RWPE2 (cell line): ENCODE measurements around the gene SPATA31D3.

Source experiments
- ATAC-seq: fragments of 200-7000 bp; cut with Tn5 transposase; 3 replicates; pipeline ENCODE4 v1.9.1; 2021; ENCODE audit warnings: low read depth
- DNase-seq: peaks from one replicate; pipeline ENCODE4 v3.0.0-alpha.2; 2020; ENCODE audit warnings: low spot score
- H3K27ac ChIP-seq: fragments of 450-650 bp; 2 replicates; pipeline ENCODE4 v1.5.1; 2017; ENCODE audit warnings: mild to moderate bottlenecking; ENCODE audit not compliant: poor library complexity, severe bottlenecking
- H3K27me3 ChIP-seq: fragments of 250-450 bp; sonication (Bioruptor Pico); 2 replicates; pipeline ENCODE4 v1.5.1; 2021; ENCODE audit warnings: mild to moderate bottlenecking, moderate library complexity; ENCODE audit not compliant: insufficient read depth, poor library complexity, severe bottlenecking
- H3K36me3 ChIP-seq: fragments of 250-450 bp; sonication (Bioruptor Pico); 2 replicates; pipeline ENCODE4 v1.5.1; 2020; ENCODE audit warnings: low read depth, mild to moderate bottlenecking, moderate library complexity
- H3K4me1 ChIP-seq: fragments of 250-450 bp; sonication (Bioruptor Pico); 2 replicates; pipeline ENCODE4 v1.5.1; 2021; ENCODE audit warnings: mild to moderate bottlenecking, moderate library complexity; ENCODE audit not compliant: insufficient read depth, poor library complexity, severe bottlenecking
- H3K4me3 ChIP-seq: fragments of 250-450 bp; sonication (Bioruptor Pico); 2 replicates; pipeline ENCODE4 v1.5.1; 2021; ENCODE audit warnings: mild to moderate bottlenecking, moderate library complexity; ENCODE audit not compliant: severe bottlenecking
- H3K9me3 ChIP-seq: fragments of 250-450 bp; sonication (Bioruptor Pico); 2 replicates; pipeline ENCODE4 v1.5.1; 2021; ENCODE audit warnings: mild to moderate bottlenecking, moderate library complexity; ENCODE audit not compliant: severe bottlenecking
- TF ChIP-seq, protein P1 (sequence below): fragments of 450-650 bp; IDR thresholded peaks from one replicate; pipeline ENCODE4 v1.5.1; 2017; ENCODE audit warnings: mild to moderate bottlenecking, moderate library complexity; ENCODE audit not compliant: poor library complexity, severe bottlenecking

The SPATA31D3 gene

DNA sequence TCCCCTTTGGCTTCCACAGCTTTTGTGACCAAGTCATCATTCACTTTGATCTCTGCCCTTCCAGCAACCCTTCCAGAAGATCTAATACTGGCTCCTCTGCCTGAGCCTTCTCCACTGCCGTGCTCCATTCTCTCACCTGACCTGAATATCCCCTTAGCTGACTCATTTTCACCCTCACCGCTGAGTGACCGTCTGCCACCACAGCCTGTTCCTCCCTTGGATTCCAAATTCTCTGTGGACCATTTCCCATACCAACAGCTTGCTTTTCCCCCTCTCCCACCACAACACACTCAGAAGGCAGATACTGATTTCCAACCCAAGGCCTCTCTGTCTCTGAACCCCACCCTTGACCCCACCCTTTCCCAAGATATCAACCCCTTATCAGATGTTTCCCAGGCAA lies 24.7 kb downstream of the SPATA31D3 start:
- no peaks in the 10 kb centered on the region for H3K9me3 ChIP-seq
- no peak overlapping the region for H3K4me3 ChIP-seq
- DNase-seq (no peak), ATAC-seq (no peak)
- no peaks in the 10 kb centered on the region for H3K36me3 ChIP-seq
- H3K27ac ChIP-seq: no peak overlapping the region
- no peaks in the 10 kb centered on the region for H3K4me1 ChIP-seq
- no peaks in the 10 kb centered on the region for H3K27me3 ChIP-seq
- TF ChIP-seq, protein P1, sequence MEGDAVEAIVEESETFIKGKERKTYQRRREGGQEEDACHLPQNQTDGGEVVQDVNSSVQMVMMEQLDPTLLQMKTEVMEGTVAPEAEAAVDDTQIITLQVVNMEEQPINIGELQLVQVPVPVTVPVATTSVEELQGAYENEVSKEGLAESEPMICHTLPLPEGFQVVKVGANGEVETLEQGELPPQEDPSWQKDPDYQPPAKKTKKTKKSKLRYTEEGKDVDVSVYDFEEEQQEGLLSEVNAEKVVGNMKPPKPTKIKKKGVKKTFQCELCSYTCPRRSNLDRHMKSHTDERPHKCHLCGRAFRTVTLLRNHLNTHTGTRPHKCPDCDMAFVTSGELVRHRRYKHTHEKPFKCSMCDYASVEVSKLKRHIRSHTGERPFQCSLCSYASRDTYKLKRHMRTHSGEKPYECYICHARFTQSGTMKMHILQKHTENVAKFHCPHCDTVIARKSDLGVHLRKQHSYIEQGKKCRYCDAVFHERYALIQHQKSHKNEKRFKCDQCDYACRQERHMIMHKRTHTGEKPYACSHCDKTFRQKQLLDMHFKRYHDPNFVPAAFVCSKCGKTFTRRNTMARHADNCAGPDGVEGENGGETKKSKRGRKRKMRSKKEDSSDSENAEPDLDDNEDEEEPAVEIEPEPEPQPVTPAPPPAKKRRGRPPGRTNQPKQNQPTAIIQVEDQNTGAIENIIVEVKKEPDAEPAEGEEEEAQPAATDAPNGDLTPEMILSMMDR: no peak

DNA sequence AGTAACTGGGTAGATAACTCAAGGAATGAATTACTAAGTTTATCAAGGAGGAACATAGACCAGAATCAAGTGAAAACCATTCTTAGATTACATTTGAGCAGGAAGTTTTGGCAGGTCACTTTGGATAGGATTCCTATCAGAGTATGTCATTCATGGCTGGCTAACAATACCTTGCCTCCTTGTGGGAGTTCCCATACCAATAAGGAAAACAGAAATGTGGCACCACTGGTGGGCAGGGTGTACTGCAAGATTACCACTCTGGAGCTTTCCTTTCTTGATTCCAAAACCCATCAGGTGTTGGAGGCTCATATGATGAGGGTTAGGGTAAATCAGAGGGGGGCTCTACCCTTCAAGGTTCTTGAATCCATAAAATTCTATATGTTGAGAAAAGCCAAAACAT lies 26.7 kb downstream of the SPATA31D3 start:
- no peaks in the 10 kb centered on the region for H3K4me1 ChIP-seq
- ATAC-seq: 0 out of 3 replicates have a peak, but pooled peaks have one; percentile 31
- TF ChIP-seq, protein P1: no peak
- H3K27me3 ChIP-seq: no peaks in the 10 kb centered on the region
- no peak overlapping the region for H3K27ac ChIP-seq
- no peaks in the 10 kb centered on the region for H3K9me3 ChIP-seq
- H3K36me3 ChIP-seq: no peaks in the 10 kb centered on the region
- H3K4me3 ChIP-seq: no peak overlapping the region
- no peak for DNase-seq

DNA sequence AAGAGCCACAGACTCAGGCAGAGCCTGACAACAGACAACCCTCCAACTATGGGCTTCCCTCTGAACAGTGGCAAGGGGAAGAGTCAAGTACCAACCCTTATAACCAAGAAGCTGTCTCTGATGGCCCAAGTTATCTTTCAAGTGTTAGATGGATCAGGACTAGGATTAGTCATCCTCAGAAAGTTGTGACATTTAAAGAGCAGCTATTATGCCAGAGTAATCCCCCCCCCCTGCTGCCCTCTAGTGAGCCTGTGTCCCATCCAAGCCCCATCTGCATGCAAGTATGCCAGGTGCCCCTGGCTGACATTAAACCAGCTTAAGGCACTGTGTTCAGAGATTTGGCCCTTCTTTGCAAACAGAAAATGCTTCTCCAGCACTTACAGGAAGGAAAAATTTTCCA lies 28.4 kb downstream of the SPATA31D3 start:
- no peaks in the 10 kb centered on the region for H3K27me3 ChIP-seq
- ATAC-seq (no peak), DNase-seq (no peak)
- H3K9me3 ChIP-seq: no peaks in the 10 kb centered on the region
- H3K36me3 ChIP-seq: no peaks in the 10 kb centered on the region
- no peak overlapping the region for H3K27ac ChIP-seq
- no peaks in the 10 kb centered on the region for H3K4me1 ChIP-seq
- TF ChIP-seq, protein P1: no peak
- H3K4me3 ChIP-seq: no peak overlapping the region

DNA sequence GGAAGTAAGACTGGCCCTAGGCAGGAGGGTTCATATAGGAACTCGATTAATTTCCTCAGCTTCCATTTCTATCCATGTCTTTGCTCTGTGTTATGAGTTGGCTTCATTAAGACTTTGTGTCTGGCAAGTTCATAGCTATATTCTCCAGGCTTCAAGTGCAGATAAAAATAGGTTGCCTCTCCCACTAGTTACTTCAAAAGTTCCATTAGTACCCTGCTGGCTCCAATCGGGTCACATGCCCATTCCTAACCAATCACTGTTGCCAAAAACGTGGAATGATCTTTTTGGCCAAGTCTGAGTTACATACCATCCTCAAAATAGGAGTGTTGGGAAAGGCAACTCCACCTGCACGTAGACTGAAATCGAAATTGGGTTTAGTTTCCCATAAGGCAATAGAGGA lies 31.5 kb downstream of the SPATA31D3 start:
- Histone ChIP-seq H3K36me3 (no peaks in the 10 kb centered on the region), H3K9me3 (no peaks in the 10 kb centered on the region), H3K27me3 (no peaks in the 10 kb centered on the region), H3K4me3 (no peak overlapping the region), H3K27ac (no peak overlapping the region), H3K4me1 (no peaks in the 10 kb centered on the region)
- TF ChIP-seq, protein P1: no peak
- DNase-seq: no peak
- ATAC-seq: no peak

GRCh38 chr9:81976351-81976750 lies 33.1 kb downstream of the SPATA31D3 start:
- DNase-seq (no peak), ATAC-seq (no peak)
- TF ChIP-seq, protein P1: no peak

More at GRCh38 chr9:81976351-81976750, 33.1 kb downstream of the SPATA31D3 start:
- Histone ChIP-seq H3K9me3 (no peaks in the 10 kb centered on the region), H3K36me3 (no peaks in the 10 kb centered on the region), H3K27ac (no peak overlapping the region), H3K4me3 (no peak overlapping the region), H3K27me3 (no peaks in the 10 kb centered on the region), H3K4me1 (no peaks in the 10 kb centered on the region)
